GM19238 (cell line): ENCODE measurements around the gene KLHDC8A.
"Not testable (repeated sequence)": the region's sequence is repeated elsewhere in the genome, so short reads cannot be mapped to it uniquely, and the experiment has no call there.

Source experiments
- DNase-seq: peaks from one replicate; pipeline ENCODE4 v3.0.0; 2011; ENCODE audit warnings: low spot score; ENCODE audit not compliant: insufficient read length

Gene KLHDC8A

GRCh38 chr1:205298191-205298994, 58.3 kb downstream of the KLHDC8A start:
- no peak for DNase-seq

GRCh38 chr1:205297546-205298177, 59.1 kb downstream of the KLHDC8A start:
- DNase-seq = not testable (repeated sequence)

DNA sequence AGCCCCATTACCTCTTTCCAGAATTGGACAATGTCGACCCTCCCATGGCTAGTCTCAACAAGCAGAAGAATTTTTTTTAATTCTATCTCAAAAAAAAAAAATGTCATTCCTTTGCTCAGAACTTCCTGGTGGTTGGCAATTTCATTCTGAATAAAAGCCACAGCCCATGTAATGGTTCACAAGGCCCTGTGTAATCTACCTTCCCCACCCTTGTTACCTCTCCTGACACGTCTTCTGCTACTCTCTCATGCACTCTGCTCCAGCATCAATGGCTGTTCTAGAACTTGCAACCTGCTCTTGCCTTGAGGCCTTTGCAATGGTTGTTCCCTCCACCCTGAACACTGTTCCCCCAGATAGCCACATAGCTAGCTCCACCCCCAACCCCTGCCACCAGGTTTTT, 60.6 kb downstream of the KLHDC8A start:
- no peak for DNase-seq

GRCh38 chr1:205294934-205295333, 61.8 kb downstream of the KLHDC8A start:
- no peak for DNase-seq

GRCh38 chr1:205294175-205294917, 62.4 kb downstream of the KLHDC8A start:
- no peak for DNase-seq

GRCh38 chr1:205293350-205294074, 63.2 kb downstream of the KLHDC8A start:
- no peak for DNase-seq

- DNase-seq = no peak
These were observed 65.1 kb downstream of the KLHDC8A start for GRCh38 chr1:205291596-205291995.

- DNase-seq = peak; percentile 88
These were observed 68.8 kb downstream of the KLHDC8A start for GRCh38 chr1:205287767-205288559.

GRCh38 chr1:205287076-205287475, 69.6 kb downstream of the KLHDC8A start:
- no peak for DNase-seq

- DNase-seq = peak; percentile 62
These were observed 70.3 kb downstream of the KLHDC8A start for GRCh38 chr1:205286335-205286950.
